ENCODE results near the gene USP13.

Gene USP13

DNA sequence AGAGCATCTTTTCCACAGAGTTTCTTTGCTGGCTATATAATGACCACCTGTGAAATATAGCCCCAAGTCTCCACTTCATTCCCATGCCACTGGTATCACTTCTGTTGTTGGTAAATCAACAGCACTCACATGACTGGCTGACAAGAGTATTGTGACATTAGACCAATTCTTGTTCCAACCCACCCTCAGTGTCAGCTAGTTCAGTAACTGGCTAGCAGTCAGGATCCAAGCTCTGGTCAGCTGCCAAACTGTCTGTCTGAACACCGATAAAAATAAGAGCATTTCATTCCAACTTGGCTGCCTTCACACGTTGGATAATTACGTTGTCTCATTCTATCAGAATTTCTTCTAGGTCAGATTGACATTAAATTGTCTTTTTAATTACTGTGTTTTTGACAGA is 166.5 kb downstream of the USP13 start:
- Histone ChIP-seq H3K27me3 (ENCODE audit: low read depth, low read length) (no peaks in the 10 kb centered on the region), H3K4me1 (ENCODE audit: low read length) (no peaks in the 10 kb centered on the region), H3K36me3 (replicated peaks; ENCODE audit: low read depth, low read length) (no peaks in the 10 kb centered on the region), H3K9ac (ENCODE audit: low read length) (no peak overlapping the region), H3K4me2 (ENCODE audit: low read length) (no peak overlapping the region), H3K4me3 (ENCODE audit: low read length) (no peak overlapping the region), H2AFZ (ENCODE audit: low read depth, low read length) (no peak overlapping the region), H3K79me2 (ENCODE audit: low read length) (no peaks in the 10 kb centered on the region), H3K9me3 (ENCODE audit: insufficient read depth, low read length) (no peaks in the 10 kb centered on the region), H3K27ac (ENCODE audit: low read length) (no peak overlapping the region), H4K20me1 (ENCODE audit: insufficient read depth, low read length) (no peaks in the 10 kb centered on the region)
- no peak for TF ChIP-seq EZH2phosphoT487 (IDR thresholded peaks at IDR 0.05; ENCODE audit: low read depth)
- TF ChIP-seq, protein P1, sequence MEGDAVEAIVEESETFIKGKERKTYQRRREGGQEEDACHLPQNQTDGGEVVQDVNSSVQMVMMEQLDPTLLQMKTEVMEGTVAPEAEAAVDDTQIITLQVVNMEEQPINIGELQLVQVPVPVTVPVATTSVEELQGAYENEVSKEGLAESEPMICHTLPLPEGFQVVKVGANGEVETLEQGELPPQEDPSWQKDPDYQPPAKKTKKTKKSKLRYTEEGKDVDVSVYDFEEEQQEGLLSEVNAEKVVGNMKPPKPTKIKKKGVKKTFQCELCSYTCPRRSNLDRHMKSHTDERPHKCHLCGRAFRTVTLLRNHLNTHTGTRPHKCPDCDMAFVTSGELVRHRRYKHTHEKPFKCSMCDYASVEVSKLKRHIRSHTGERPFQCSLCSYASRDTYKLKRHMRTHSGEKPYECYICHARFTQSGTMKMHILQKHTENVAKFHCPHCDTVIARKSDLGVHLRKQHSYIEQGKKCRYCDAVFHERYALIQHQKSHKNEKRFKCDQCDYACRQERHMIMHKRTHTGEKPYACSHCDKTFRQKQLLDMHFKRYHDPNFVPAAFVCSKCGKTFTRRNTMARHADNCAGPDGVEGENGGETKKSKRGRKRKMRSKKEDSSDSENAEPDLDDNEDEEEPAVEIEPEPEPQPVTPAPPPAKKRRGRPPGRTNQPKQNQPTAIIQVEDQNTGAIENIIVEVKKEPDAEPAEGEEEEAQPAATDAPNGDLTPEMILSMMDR (IDR thresholded peaks at IDR 0.05; ENCODE audit: low read depth, low read length): no peak

DNA sequence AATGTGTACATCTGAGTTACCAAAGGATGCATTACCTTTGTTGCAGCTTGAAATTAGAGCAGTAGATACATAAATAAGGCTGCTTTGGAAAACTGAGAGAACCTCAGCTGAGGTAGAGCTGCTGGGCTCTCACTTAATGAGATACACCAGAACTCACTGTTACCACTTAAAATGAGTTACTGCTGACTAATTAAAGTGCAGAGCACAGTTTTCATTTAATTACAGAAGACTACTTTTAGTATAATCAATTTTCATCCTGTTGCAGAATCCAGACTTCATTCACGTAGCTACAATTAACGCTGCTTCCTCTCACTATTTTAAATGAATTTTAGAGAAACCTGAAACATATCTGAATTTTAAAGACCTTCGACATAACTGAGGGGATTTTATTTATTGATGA is 169.5 kb downstream of the USP13 start:
- no peak overlapping the region for H3K4me3 ChIP-seq (ENCODE audit: low read length)
- no peaks in the 10 kb centered on the region for H3K9me3 ChIP-seq (ENCODE audit: insufficient read depth, low read length)
- no peak overlapping the region for H3K9ac ChIP-seq (ENCODE audit: low read length)
- no peaks in the 10 kb centered on the region for H3K4me1 ChIP-seq (ENCODE audit: low read length)
- H3K79me2 ChIP-seq (ENCODE audit: low read length): no peaks in the 10 kb centered on the region
- H4K20me1 ChIP-seq (ENCODE audit: insufficient read depth, low read length): no peaks in the 10 kb centered on the region
- H2AFZ ChIP-seq (ENCODE audit: low read depth, low read length): no peak overlapping the region
- H3K27me3 ChIP-seq (ENCODE audit: low read depth, low read length): no peaks in the 10 kb centered on the region
- no peak overlapping the region for H3K27ac ChIP-seq (ENCODE audit: low read length)
- TF ChIP-seq, protein P1 (IDR thresholded peaks at IDR 0.05; ENCODE audit: low read depth, low read length): no peak
- no peak for TF ChIP-seq EZH2phosphoT487 (IDR thresholded peaks at IDR 0.05; ENCODE audit: low read depth)
- no peaks in the 10 kb centered on the region for H3K36me3 ChIP-seq (replicated peaks; ENCODE audit: low read depth, low read length)
- H3K4me2 ChIP-seq (ENCODE audit: low read length): no peak overlapping the region

DNA sequence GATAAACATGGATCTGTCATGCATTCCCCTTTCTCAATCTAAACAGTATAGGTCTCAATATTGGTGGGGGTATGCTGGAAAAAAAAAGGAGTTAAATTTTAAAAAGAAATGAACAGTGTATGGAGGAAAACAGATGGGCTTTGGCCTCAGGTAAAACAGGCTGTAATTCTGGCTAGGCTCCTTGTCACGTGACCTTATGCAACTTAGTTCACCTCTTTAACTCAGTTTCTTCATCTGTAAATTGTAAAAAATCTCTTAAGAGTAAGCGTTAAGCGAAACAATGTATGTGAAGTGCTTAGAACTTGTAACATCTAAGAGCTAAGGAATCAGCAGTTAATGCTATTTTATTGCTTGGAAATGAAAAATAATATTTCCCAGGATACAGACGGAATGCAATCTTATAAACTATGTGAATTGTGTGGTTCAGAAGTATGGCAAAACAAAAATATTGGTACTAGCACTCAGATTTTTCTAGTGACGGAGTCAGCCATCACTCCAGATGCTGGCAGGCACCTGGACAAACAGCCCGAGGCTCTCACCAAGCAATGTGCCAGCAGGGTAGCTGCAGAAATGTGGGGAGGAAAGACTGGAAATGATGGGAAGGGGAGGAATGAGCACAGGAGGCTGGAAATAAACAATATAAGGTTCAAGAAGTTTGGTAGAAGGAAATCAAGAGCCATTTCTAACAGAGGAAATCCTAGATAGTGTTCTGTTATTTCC is 172.8 kb downstream of the USP13 start:
- Histone ChIP-seq H3K9me3 (ENCODE audit: insufficient read depth, low read length) (no peaks in the 10 kb centered on the region), H3K36me3 (replicated peaks; ENCODE audit: low read depth, low read length) (no peaks in the 10 kb centered on the region), H3K27me3 (ENCODE audit: low read depth, low read length) (no peaks in the 10 kb centered on the region), H3K4me1 (ENCODE audit: low read length) (peaks cover 9% of the 10 kb centered on the region), H3K9ac (ENCODE audit: low read length) (no peak overlapping the region), H3K79me2 (ENCODE audit: low read length) (no peaks in the 10 kb centered on the region), H3K27ac (ENCODE audit: low read length) (no peak overlapping the region), H3K4me2 (ENCODE audit: low read length) (no peak overlapping the region), H3K4me3 (ENCODE audit: low read length) (no peak overlapping the region), H4K20me1 (ENCODE audit: insufficient read depth, low read length) (no peaks in the 10 kb centered on the region), H2AFZ (ENCODE audit: low read depth, low read length) (no peak overlapping the region)
- no peak for TF ChIP-seq EZH2phosphoT487 (IDR thresholded peaks at IDR 0.05; ENCODE audit: low read depth)
- TF ChIP-seq, protein P1 (IDR thresholded peaks at IDR 0.05; ENCODE audit: low read depth, low read length): no peak

DNA sequence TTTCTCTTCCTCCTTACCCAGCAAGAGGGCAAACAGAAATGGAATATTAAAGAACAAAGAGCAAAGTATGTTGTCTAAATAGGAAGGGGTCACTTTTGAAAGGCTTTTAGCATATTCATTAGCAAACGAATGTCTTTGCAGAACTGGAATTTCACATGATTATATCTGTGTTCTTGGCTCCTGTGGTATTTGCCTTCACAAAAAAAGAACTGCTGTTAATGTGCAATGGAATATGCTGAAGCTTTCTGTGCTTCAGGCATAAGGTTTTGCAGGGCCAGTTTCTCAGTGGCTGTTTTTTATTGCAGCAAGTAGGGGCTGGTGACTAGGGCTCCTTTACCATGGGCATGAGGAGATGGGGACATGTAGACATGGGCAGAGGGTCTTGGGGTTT is 173.4 kb downstream of the USP13 start:
- Histone ChIP-seq H3K79me2 (ENCODE audit: low read length) (no peaks in the 10 kb centered on the region), H3K9me3 (ENCODE audit: insufficient read depth, low read length) (no peaks in the 10 kb centered on the region), H2AFZ (ENCODE audit: low read depth, low read length) (no peak overlapping the region), H3K27ac (ENCODE audit: low read length) (no peak overlapping the region), H4K20me1 (ENCODE audit: insufficient read depth, low read length) (no peaks in the 10 kb centered on the region), H3K27me3 (ENCODE audit: low read depth, low read length) (no peaks in the 10 kb centered on the region), H3K4me2 (ENCODE audit: low read length) (no peak overlapping the region), H3K36me3 (replicated peaks; ENCODE audit: low read depth, low read length) (no peaks in the 10 kb centered on the region), H3K4me1 (ENCODE audit: low read length) (peaks cover 9% of the 10 kb centered on the region), H3K4me3 (ENCODE audit: low read length) (no peak overlapping the region), H3K9ac (ENCODE audit: low read length) (no peak overlapping the region)
- TF ChIP-seq, protein P1 (IDR thresholded peaks at IDR 0.05; ENCODE audit: low read depth, low read length): no peak
- no peak for TF ChIP-seq EZH2phosphoT487 (IDR thresholded peaks at IDR 0.05; ENCODE audit: low read depth)

Data from OCI-LY3 (cell line).